NCI-H1694 (cell line): ENCODE measurements around the gene AKAP7.
"Not testable (repeated sequence)": the region's sequence is repeated elsewhere in the genome, so short reads cannot be mapped to it uniquely, and the experiment has no call there.

Experiments
- DNase-seq: peaks from one replicate; lab custom pipeline; 2025; lab: John Stamatoyannopoulos, UW

AKAP7 gene

DNA sequence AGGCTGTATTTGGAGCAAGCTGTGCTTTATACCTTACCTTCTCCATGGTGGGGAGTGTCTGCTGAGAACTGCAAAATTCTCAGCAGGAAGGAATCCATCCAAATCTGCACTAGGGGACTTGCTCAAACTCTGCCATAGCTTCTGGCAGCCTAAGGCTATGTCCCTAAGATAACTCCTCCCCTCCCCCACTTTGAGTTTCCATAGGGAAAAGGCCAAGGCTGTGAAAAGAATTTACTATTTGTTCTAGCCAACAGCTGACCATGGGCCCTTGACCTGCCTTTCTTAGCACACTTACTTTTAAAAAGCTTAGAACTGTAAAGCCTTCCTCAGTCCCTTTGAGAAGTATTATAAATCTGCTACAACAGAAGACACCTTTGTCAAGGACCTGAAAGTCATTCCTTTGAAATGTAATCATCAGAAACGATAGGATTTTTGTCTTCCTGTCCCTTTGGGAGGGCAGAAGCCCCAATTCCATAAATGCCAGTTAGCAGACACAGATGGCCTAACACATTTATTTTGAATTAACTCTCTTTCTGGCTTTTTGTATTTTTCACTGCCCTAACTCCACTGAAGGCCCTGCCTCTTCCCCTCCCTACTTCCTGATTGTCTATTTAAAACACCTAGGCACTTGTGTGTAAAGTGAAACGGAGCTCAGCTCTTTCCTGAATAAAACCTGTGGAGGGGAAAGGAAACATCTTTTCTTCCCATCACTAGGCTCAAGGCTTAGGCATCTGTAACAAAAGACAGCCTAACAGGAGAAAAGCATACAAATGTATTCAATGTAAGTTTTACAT is 157.1 kb downstream of the AKAP7 start:
- DNase-seq, result no peak

DNA sequence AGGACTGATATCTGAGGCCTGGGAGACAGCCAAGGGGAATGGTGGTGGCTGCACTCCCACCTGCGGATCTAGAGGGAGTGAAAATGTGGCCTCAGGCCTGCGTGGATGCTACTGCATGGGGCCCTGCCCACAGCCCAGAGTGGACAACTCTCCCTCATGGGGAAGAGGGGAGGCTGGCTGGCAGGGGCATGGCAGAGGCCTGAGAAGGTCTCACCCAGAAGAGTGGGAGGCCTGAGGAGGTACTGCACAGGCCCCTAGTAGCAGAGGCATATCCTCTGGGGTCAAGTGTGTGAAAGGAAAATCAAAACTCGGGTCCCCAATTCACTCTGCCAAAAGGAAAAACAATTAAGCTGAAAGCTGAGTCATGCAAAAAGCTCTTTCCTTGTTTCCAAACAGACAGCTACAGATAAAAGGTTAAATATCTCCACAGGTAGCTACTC is 158.2 kb downstream of the AKAP7 start:
- DNase-seq, result no peak

DNA sequence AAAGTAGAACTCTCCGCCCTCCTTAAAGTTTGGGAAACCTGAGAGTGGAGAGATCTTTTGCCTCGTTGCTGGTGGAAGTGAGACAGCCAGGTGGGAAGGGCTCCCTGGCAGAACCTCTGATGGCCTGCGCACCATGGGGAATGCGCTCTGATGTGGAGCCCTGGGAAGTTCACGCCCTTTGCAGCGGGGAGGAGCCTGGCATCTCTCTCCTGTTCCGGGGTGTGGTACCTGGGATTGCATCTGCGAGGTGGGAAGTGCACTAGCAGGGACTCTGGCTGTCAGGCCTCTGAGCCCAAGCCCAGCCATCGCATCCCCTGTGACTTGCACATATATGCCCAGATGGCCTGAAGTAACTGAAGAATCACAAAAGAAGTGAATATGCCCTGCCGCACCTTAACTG is 159.8 kb downstream of the AKAP7 start:
- no peak for DNase-seq

DNA sequence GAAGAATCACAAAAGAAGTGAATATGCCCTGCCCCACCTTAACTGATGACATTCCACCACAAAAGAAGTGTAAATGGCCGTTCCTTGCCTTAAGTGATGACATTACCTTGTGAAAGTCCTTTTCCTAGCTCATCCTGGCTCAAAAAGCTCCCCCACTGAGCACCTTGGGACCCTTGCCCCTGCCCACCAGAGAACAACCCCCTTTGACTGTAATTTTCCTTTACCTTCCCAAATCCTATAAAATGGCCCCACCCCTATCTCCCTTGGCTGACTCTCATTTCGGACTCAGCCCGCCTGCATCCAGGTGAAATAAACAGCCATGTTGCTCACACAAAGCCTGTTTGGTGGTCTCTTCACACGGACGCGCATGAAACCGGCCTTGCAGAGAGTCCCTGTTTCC is 165.6 kb downstream of the AKAP7 start:
- not testable (repeated sequence) for DNase-seq

DNA sequence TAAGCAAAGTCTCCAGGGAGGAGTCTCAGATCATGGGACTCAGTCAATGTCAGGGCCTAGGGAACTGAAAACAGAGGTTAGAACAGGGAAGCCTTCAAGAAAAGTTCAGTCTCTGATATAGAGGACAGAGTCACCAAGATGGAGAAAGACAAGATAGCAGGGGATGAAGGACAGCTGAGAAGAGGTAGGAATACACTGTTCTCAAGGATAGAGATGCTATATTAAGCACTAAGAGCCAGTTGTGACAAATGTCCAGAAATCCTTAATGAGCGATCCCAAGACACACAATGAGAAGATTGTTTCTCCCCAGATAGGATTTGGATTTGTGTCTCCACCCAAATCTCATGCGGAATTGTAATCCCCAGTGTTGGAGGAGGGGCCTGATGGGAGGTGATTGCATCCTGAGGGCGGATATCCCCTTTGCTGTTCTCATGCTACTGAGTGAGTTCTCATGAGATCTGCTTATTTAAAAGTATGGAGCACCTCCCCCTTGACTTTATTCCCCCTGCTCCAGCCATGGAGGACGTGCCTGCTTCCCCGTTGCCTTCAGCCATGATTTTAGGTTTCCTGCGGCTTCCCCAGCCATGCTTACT is 168.2 kb downstream of the AKAP7 start:
- DNase-seq, result no peak

DNA sequence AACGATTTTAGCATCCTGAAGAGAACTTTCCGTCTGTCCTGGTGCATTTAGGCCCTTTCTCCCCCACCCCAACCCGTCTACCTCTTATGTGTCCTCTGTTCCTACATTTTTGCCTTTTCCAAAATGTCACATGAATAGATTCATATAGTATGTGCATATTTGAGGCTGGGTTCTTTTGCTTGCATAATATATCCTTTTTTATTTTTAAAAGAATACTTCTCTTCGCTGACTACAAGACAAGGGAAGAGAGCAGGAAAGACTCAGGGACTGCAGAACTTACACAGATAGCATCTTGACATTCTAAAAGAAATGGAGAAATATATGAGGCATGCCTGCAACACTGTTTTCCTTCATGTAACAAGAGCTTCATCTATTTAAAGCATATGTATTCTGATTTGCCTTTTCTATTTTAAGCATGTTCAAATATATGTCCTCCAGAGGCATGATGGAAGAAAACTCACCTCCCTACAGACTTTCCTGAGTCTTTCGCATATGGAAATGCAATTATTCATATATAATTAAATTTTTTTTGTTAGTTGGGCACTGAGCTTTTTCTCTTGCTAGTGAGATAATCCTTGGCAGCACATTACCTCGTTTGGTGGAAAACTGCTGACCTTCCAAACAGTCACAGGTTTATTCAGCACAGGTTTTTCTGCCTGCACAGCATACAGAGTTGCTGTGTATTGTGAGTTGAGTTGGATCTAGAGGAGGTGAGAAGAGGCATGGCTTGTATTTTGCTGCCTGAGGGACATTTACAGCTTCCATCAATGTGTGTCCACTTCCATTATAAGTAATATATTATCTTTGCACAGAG is 170.0 kb downstream of the AKAP7 start:
- no peak for DNase-seq

DNA sequence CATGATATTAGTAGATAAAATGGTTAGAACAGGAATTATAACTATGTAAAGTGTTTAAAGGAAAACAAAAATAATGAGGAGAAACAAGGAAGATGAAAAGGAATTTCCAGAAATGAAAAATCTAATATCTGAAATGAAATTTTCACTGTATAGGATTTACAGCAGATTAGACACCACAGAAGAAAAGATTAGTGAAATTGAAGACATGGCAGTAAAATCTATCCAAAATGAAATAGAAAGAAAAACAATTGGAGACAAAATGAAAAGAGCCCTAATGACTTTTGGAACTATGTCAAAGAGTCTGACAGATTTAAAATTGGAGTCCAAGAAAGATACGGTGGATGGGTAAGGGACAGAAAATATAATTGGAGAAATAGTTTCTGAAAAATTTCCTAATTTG is 174.2 kb downstream of the AKAP7 start:
- no peak for DNase-seq

DNA sequence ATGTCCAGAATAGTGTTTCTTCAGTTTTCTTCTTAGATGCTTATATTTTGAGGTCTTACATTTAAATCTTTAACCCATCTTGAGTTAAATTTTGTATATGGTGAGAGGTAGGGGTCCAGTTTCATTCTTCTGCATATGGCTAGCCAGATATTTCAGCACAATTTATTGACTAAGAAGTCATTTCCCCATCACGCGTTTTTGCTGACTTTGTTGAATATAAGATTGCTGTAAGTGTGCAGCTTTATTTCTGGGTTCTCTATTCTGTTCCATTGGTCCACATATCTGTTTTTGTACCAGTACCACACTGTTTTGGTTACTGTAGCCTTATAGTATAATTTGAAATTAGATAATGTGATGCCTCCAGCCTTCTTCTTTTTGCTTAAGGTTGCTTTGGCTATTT is 179.6 kb downstream of the AKAP7 start:
- no peak for DNase-seq

DNA sequence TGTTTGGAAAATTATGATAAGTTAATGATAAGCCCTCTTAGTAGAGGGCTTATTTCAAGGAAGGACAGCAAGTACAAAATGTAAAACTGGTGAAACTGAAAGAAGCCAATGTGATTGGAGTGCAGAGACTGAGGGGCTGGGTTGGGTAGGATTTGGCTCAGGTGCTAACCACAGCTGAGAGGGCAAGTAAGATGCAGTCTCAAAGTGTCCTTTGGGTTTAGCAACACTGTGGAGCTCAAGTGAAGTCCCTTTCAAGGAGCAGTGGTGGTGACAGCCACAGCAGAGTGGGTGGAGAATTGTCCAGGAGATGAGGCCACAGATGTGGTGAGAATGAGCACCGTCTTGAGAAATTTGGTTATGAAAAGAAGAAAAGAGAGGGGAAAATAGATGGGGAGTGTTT is 181.4 kb downstream of the AKAP7 start:
- DNase-seq, result no peak

DNA sequence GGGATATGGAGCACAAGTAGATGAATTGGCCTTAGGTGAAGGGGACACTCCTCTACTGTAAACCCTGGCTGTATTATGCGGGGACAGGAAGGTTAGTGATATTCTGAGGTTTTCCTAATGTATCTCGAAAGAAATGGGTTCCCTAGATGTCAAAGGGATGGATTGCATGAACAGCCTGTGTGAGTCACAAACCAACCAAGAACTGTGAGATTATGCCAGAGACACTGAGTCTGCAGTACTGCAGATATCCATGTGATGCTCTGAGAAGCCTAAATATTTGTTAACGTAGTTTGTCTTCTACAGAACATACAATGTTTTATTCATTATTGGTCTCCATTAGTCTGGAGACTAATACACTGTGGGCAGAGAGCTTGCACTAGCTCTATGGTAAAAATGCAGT is 182.2 kb downstream of the AKAP7 start:
- DNase-seq, result no peak

DNA sequence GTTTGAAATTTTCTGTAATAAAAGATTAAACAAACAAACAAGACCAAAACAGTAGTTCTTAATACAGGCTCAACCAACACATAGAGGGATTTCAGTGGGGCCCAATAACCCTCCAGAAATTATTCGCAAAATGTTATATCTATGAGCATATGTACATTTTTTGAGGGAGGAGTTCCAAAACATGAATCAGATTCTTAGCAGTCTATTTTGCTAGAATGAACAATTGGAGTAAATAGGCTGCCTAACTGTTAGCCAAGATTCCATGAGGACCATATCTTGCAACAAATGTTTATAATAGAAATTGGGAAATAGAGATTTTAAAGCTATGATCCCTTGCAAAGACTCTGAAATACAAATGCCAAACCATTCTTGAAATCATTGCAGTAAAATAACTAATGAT is 186.3 kb downstream of the AKAP7 start:
- DNase-seq, result no peak

DNA sequence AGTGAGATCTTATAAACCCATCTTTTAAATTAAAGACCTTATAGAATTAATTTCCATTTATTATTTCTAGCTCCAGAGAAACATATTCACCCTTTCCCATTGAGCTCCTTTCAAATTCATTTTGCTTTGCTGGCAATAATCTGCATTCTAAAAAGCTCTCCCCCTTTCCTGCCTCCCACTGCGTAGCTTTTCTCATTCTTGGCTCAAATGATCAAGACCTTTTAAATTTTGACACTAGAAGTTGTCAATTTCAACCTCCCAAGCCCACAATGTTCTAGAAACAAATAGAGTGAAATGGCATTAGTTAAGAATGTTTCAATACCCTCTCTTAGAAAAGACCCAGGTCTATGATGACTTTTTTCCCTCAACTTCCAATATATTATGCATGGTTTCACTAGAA is 186.9 kb downstream of the AKAP7 start:
- no peak for DNase-seq

DNA sequence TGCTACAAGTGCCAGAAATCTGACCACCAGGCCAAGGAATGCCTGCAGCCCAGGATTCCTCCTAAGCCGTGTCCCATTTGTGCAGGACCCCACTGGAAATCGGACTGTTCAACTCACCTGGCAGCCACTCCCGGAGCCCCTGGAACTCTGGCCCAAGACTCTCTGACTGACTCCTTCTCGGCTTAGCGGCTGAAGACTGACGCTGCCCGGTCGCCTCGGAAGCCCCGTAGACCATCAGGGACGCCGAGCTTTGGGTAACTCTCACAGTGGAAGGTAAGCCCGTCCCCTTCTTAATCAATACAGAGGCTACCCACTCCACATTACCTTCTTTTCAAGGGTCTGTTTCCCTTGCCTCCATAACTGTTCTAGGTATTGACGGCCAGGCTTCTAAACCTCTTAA is 190.4 kb downstream of the AKAP7 start:
- not testable (repeated sequence) for DNase-seq

DNA sequence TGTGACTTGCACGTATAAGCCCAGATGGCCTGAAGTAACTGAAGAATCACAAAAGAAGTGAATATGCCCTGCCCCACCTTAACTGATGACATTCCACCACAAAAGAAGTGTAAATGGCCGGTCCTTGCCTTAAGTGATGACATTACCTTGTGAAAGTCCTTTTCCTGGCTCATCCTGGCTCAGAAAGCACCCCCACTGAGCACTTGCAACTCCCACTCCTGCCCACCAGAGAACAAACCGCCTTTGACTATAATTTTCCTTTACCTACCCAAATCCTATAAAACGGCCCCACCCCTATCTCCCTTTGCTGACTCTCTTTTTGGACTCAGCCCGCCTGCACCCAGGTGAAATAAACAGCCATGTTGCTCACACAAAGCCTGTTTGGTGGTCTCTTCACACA is 193.5 kb downstream of the AKAP7 start:
- not testable (repeated sequence) for DNase-seq

DNA sequence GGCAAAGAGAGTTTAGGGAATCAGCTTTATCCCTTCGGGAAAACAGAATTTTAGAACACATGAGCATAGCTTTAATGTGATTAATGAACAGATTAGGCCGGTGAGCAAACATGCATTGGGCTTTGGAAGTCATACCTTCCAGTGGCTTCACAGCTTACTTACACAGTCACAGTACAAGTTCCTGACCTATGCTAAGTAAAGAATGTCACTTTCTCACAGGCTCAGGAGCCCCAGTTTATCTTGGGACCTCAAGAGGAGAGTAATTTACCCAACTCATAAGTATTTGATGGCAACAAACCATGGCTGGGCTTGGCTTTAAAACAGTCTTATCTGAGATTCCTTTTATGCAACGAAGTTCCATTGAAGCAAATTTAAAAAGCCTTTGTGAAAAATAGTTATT is 195.9 kb downstream of the AKAP7 start:
- no peak for DNase-seq

DNA sequence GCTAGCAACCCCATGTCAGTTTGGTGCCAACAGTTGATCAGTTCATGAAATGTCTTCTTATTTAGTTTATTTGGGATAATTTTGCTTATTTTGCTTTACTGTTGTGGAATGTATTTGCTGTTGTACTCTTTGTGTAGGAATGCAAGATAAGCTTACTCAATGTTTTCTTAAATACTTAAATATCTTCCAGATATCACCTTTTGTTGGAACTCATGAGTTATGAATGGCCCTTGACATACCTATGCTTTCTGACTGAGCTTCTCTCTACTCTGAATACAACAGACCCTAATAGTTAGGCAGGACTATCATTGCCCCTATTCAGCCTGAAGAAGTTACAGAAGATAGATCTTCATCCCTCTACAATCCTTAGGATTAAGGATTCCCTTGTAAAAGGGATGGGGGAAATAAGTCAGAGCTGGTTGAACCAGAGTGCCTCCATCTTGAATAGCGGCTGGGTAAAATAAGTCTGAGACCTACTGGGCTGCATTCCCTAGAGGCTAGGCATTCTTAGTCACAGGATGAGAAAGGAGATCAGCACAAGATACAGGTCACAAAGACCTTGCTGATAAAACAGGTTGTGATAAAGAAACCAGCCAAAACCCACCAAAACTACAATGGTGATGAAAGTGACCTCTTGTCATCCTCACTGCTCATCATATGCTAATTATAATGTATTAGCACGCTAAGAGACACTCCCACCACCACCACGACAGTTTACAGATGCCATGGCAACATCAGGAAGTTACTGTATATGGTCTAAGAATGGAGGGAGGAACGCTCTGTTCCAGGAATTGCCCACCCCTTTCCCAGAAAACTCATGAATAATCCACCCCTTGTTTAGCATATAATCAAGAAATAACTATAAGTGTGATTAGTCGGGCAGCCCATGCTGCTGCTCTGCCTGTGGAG is 196.9 kb downstream of the AKAP7 start:
- DNase-seq, result no peak
